ENCODE data around the gene KRTAP10-8. TPM values are rescaled to one million over a fixed set of nuclear protein-coding genes. Genes with fewer than 3 reads are reported as not detected.

Gene KRTAP10-8
- total and polyA plus RNA-seq, 2 of the 4 experiments (the other 2 are of a cell fraction): not detected

DNA sequence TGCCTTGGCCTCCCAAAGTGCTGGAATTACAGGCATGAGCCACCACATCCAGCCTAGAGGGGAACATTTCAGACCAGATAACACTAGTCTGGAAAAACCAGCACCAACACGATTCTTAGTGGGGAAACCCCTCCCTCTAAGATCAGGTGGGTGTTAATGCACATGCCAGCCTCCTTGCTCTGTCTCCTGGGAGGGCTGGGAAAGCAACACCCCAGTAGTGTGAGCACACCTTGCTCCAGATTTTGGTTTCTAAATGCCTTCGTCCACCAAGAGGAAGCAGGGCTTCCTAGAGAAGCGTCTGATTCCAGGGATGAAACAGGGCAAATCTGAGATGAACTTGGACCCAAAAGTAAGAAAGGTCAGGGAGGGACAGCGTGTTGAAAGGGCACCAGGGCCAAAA lies 40.6 kb upstream of the KRTAP10-8 start:
- Histone ChIP-seq H3K9ac (ENCODE audit: low read depth, low read length) (no peak overlapping the region), H3K56ac (ENCODE audit: extremely low read depth, insufficient read depth, low read length) (no peak overlapping the region), H4K8ac (ENCODE audit: low read depth in 2 of 2, low read length in 2 of 2) (no peak overlapping the region), H3K79me1 (ENCODE audit: low read depth in 1 of 2, low read length in 2 of 2) (no peaks in the 10 kb centered on the region), H2BK20ac (ENCODE audit: low read depth, low read length) (no peak overlapping the region), H3K4me1 (ENCODE audit: control insufficient read depth, insufficient read depth, low read length) (no peaks in the 10 kb centered on the region), H2AK5ac (ENCODE audit: low read depth, low read length) (no peak overlapping the region), H3K9me3 (ENCODE audit: control insufficient read depth, insufficient read depth, low read length) (peaks cover 4% of the 10 kb centered on the region), H3K36me3 (ENCODE audit: control insufficient read depth, insufficient read depth, low read length) (no peaks in the 10 kb centered on the region), H2BK15ac (ENCODE audit: low read depth, low read length) (no peak overlapping the region), H3K27ac (ENCODE audit: insufficient read depth, low read length) (no peak overlapping the region), H3K27me3 (ENCODE audit: control insufficient read depth, insufficient read depth, low read length) (peaks cover 3% of the 10 kb centered on the region; the same call in 1 of the 2 replicates), H2AFZ (replicated peaks; ENCODE audit: low read length, poor library complexity) (no peak overlapping the region), H2AK9ac (replicated peaks; ENCODE audit: low read depth, low read length, poor library complexity) (no peak overlapping the region), H3K18ac (ENCODE audit: low read depth, low read length) (no peak overlapping the region), H3K4me2 (ENCODE audit: low read depth, low read length) (no peak overlapping the region), H3K4ac (ENCODE audit: low read depth, low read length) (no peak overlapping the region), H2BK120ac (ENCODE audit: low read depth, low read length) (no peak overlapping the region), H3K9me1 (ENCODE audit: insufficient read depth, low read length) (no peaks in the 10 kb centered on the region), H4K5ac (ENCODE audit: low read depth, low read length) (no peak overlapping the region), H4K20me1 (ENCODE audit: insufficient read depth, low read length) (no peaks in the 10 kb centered on the region), H4K91ac (ENCODE audit: insufficient read depth, low read depth, low read length) (no peak overlapping the region), H3K23ac (ENCODE audit: low read depth, low read length) (no peak overlapping the region), H3K4me3 (ENCODE audit: insufficient read depth, low read depth, low read length) (no peak overlapping the region), H3K14ac (replicated peaks; ENCODE audit: low read depth, low read length) (no peak overlapping the region), H2BK5ac (ENCODE audit: low read depth, low read length, poor library complexity, severe bottlenecking) (no peak overlapping the region)
- WGBS, 2 experiments (ENCODE audit: extremely low coverage in 2 of 2, insufficient read length in 1 of 2): no CpG with 5 or more reads among the region's 4 CpGs
- dilution Hi-C loops (cut with HindIII; ENCODE audit: low sequenced_read_pairs, unreplicated experiment) (no loop called here), in situ Hi-C loops (cut with MboI; ENCODE audit: low sequenced_read_pairs) (no loop called here), intact Hi-C loops (cut with micrococcal nuclease) (no loop called here)
- TF ChIP-seq MAZ (IDR thresholded peaks at IDR 0.05; ENCODE audit: borderline replicate concordance, low read depth, low read length): no peak
- no peak for TF ChIP-seq RCOR1 (IDR thresholded peaks at IDR 0.05; ENCODE audit: insufficient replicate concordance, low read length)
- TF ChIP-seq, protein P1, sequence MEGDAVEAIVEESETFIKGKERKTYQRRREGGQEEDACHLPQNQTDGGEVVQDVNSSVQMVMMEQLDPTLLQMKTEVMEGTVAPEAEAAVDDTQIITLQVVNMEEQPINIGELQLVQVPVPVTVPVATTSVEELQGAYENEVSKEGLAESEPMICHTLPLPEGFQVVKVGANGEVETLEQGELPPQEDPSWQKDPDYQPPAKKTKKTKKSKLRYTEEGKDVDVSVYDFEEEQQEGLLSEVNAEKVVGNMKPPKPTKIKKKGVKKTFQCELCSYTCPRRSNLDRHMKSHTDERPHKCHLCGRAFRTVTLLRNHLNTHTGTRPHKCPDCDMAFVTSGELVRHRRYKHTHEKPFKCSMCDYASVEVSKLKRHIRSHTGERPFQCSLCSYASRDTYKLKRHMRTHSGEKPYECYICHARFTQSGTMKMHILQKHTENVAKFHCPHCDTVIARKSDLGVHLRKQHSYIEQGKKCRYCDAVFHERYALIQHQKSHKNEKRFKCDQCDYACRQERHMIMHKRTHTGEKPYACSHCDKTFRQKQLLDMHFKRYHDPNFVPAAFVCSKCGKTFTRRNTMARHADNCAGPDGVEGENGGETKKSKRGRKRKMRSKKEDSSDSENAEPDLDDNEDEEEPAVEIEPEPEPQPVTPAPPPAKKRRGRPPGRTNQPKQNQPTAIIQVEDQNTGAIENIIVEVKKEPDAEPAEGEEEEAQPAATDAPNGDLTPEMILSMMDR (conservative IDR thresholded peaks at IDR 0.05; ENCODE audit: low read depth, low read length): no peak
- TF ChIP-seq, protein P2, sequence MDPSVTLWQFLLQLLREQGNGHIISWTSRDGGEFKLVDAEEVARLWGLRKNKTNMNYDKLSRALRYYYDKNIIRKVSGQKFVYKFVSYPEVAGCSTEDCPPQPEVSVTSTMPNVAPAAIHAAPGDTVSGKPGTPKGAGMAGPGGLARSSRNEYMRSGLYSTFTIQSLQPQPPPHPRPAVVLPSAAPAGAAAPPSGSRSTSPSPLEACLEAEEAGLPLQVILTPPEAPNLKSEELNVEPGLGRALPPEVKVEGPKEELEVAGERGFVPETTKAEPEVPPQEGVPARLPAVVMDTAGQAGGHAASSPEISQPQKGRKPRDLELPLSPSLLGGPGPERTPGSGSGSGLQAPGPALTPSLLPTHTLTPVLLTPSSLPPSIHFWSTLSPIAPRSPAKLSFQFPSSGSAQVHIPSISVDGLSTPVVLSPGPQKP (IDR thresholded peaks at IDR 0.05; ENCODE audit: borderline replicate concordance, low read depth, low read length): no peak
- no peak for TF ChIP-seq RFX5 (IDR thresholded peaks at IDR 0.05; ENCODE audit: low read depth, low read length)
- TF ChIP-seq MXI1 (IDR thresholded peaks at IDR 0.05; ENCODE audit: borderline replicate concordance, low read depth, low read length): no peak
- ChIA-PET POLR2A (ENCODE audit: unreplicated experiment) (no interaction called here), CTCF (no interaction called here)
- ATAC-seq (ENCODE audit: low read depth) (no peak), DNase-seq (no peak)
- BruUV-seq (replicated peaks): no TSS peak

Data from IMR-90 (cell line).